HG02642 (cell line): ENCODE results near the gene KDF1.
A peak's percentile ranks its signal among the peaks of the same experiment; 100 is the strongest.
"Not testable (repeated sequence)": the region's sequence is repeated elsewhere in the genome, so short reads cannot be mapped to it uniquely, and the experiment has no call there.

Experiments
- ATAC-seq: cut with Tn5 transposase; IDR thresholded peaks from one replicate; pipeline ENCODE4 v1.9.1; 2021; ENCODE audit warnings: mild to moderate bottlenecking; ENCODE audit not compliant: unreplicated experiment, poor library complexity

KDF1 gene

GRCh38 chr1:26994787-26995517 lies 34.7 kb upstream of the KDF1 start:
- no peak for ATAC-seq

- ATAC-seq: peak; percentile 13
These were observed 33.9 kb upstream of the KDF1 start for GRCh38 chr1:26994020-26994786.

GRCh38 chr1:26993237-26994019 lies 33.2 kb upstream of the KDF1 start, which contains the start of gene TRNP1:
TRNP1 (plus strand) TSS chr1:26993692; CDS start chr1:26993787, 95 bp downstream.
- ATAC-seq: peak; percentile 58

- ATAC-seq: no peak
These were observed 31.2 kb upstream of the KDF1 start for GRCh38 chr1:26991310-26992116.

GRCh38 chr1:26989403-26990109 lies 29.3 kb upstream of the KDF1 start:
- not testable (repeated sequence) for ATAC-seq

- no peak for ATAC-seq
These were observed 26.4 kb upstream of the KDF1 start for GRCh38 chr1:26986658-26987057.

- ATAC-seq: no peak
These were observed 24.0 kb upstream of the KDF1 start for GRCh38 chr1:26984291-26984690.

- ATAC-seq: no peak
These were observed 23.6 kb upstream of the KDF1 start for GRCh38 chr1:26983863-26984262.

GRCh38 chr1:26981146-26981846 lies 21.0 kb upstream of the KDF1 start:
- no peak for ATAC-seq

GRCh38 chr1:26978901-26979300 lies 18.6 kb upstream of the KDF1 start:
- no peak for ATAC-seq

GRCh38 chr1:26976621-26977510 lies 16.6 kb upstream of the KDF1 start:
- no peak for ATAC-seq

GRCh38 chr1:26972821-26973220 lies 12.6 kb upstream of the KDF1 start:
- no peak for ATAC-seq

GRCh38 chr1:26972390-26972789 lies 12.1 kb upstream of the KDF1 start:
- ATAC-seq: no peak

GRCh38 chr1:26971590-26971989 lies 11.3 kb upstream of the KDF1 start:
- ATAC-seq: no peak

- ATAC-seq: no peak
These were observed 10.5 kb upstream of the KDF1 start for GRCh38 chr1:26970810-26971209.

GRCh38 chr1:26965628-26966027 lies 5.4 kb upstream of the KDF1 start:
- ATAC-seq: no peak

GRCh38 chr1:26965213-26965612 lies 4.9 kb upstream of the KDF1 start:
- no peak for ATAC-seq

GRCh38 chr1:26961826-26962225 lies 1.6 kb upstream of the KDF1 start:
- ATAC-seq: no peak
